Activated T-cell treated with anti-CD3 and anti-CD28 coated beads for 24 hours (primary cell): Measurements from ENCODE around the gene GDPD1.
A peak's percentile ranks its signal among the peaks of the same experiment; 100 is the strongest.
"Not testable (repeated sequence)": the region's sequence is repeated elsewhere in the genome, so short reads cannot be mapped to it uniquely, and the experiment has no call there.

ENCODE experiments used
- DNase-seq: peaks from one replicate; pipeline ENCODE4 v3.0.0-alpha.2; 2020; ENCODE audit warnings: low read depth

The GDPD1 gene

GRCh38 chr17:59220328-59221158 lies at the start of gene GDPD1:
Gene GDPD1, plus strand, starts transcription at chr17:59220511. Its CDS starts 99 bp downstream, at chr17:59220610.
- peak; percentile 95 for DNase-seq

GRCh38 chr17:59172436-59173004 lies 47.8 kb upstream of the GDPD1 start:
- DNase-seq, result no peak

- no peak for DNase-seq
These were observed 45.6 kb upstream of the GDPD1 start for GRCh38 chr17:59174671-59175070.

- no peak for DNase-seq
These were observed 45.2 kb upstream of the GDPD1 start for GRCh38 chr17:59175076-59175475.

- no peak for DNase-seq
These were observed 41.9 kb upstream of the GDPD1 start for GRCh38 chr17:59178266-59178985.

GRCh38 chr17:59179601-59180000 lies 40.7 kb upstream of the GDPD1 start:
- not testable (repeated sequence) for DNase-seq

- no peak for DNase-seq
These were observed 39.7 kb upstream of the GDPD1 start for GRCh38 chr17:59180626-59181025.

GRCh38 chr17:59181481-59181880 lies 38.8 kb upstream of the GDPD1 start:
- DNase-seq, result no peak

GRCh38 chr17:59185997-59186396 lies 34.3 kb upstream of the GDPD1 start:
- DNase-seq, result no peak

- DNase-seq, result no peak
These were observed 33.5 kb upstream of the GDPD1 start for GRCh38 chr17:59186850-59187249.

- no peak for DNase-seq
These were observed 29.5 kb upstream of the GDPD1 start for GRCh38 chr17:59190806-59191205.

GRCh38 chr17:59193336-59193862 lies 26.9 kb upstream of the GDPD1 start:
- no peak for DNase-seq

GRCh38 chr17:59199398-59199797 lies 20.9 kb upstream of the GDPD1 start:
- no peak for DNase-seq

- DNase-seq, result no peak
These were observed 18.0 kb upstream of the GDPD1 start for GRCh38 chr17:59202320-59202719.

- DNase-seq, result no peak
These were observed 941 bp upstream of the GDPD1 start for GRCh38 chr17:59219370-59219769.

GRCh38 chr17:59219992-59220327 lies 351 bp upstream of the GDPD1 start:
- DNase-seq, result no peak

- DNase-seq, result no peak
These were observed 992 bp downstream of the GDPD1 start for GRCh38 chr17:59221159-59221847.

- no peak for DNase-seq
These were observed 3.5 kb downstream of the GDPD1 start for GRCh38 chr17:59223813-59224212.

- not testable (repeated sequence) for DNase-seq
These were observed 8.3 kb downstream of the GDPD1 start for GRCh38 chr17:59228588-59228987.

GRCh38 chr17:59230764-59231163 lies 10.5 kb downstream of the GDPD1 start:
- DNase-seq, result no peak

- no peak for DNase-seq
These were observed 14.3 kb downstream of the GDPD1 start for GRCh38 chr17:59234631-59235030.

GRCh38 chr17:59238906-59239305 lies 18.6 kb downstream of the GDPD1 start:
- no peak for DNase-seq
